Neural cell (in vitro differentiated cells): ENCODE data around the gene MLLT3. TPM values are rescaled to one million over a fixed set of nuclear protein-coding genes. Genes with fewer than 3 reads are reported as not detected.

Experiments used
- H2AFZ ChIP-seq: fragments of 200-600, 300-800 bp; sonication (generic), shearing (Covaris generic); 2 replicates; pipeline ENCODE4 v1.6.0; 2014; ENCODE audit warnings: low read depth, mild to moderate bottlenecking, antibody characterized with exemption, low read length, moderate library complexity
- H3F3A ChIP-seq: fragments of 200-600 bp; shearing (Covaris generic); 2 replicates; pipeline ENCODE4 v1.6.1; 2016; ENCODE audit warnings: mild to moderate bottlenecking, moderate library complexity, mixed read lengths, antibody characterized with exemption, low read length; ENCODE audit not compliant: insufficient read depth, poor library complexity, severe bottlenecking
- H3K27ac ChIP-seq: fragments of 200-600, 300-800 bp; sonication (generic), shearing (Covaris generic); 2 replicates; pipeline ENCODE4 v1.5.1; 2014; ENCODE audit warnings: mild to moderate bottlenecking, low read length, moderate library complexity
- H3K27me3 ChIP-seq: fragments of 300-800, 200-600 bp; sonication (generic), shearing (Covaris generic); 2 replicates; pipeline ENCODE4 v1.6.0; 2014; ENCODE audit warnings: mild to moderate bottlenecking, low read depth, low read length, moderate library complexity; ENCODE audit not compliant: insufficient read depth
- H3K36me3 ChIP-seq: fragments of 300-800, 200-600 bp; sonication (generic), shearing (Covaris generic); 2 replicates; pipeline ENCODE4 v1.5.1; 2014; ENCODE audit warnings: mild to moderate bottlenecking, antibody characterized with exemption, low read length, moderate library complexity; ENCODE audit not compliant: insufficient read depth
- H3K4me2 ChIP-seq: fragments of 300-800, 200-600 bp; sonication (generic), shearing (Covaris generic); 2 replicates; pipeline ENCODE4 v1.6.0; 2014; ENCODE audit warnings: mild to moderate bottlenecking, low read length
- H3K4me3 ChIP-seq: fragments of 300-800, 200-600 bp; sonication (generic), shearing (Covaris generic); 2 replicates; pipeline ENCODE4 v1.5.1; 2014; ENCODE audit warnings: mild to moderate bottlenecking, low read length, moderate library complexity
- H3K79me2 ChIP-seq: fragments of 200-600 bp; shearing (Covaris generic); replicated peaks from 2 replicates; pipeline ENCODE4 v1.6.0; 2014; ENCODE audit warnings: mild to moderate bottlenecking, low read length, moderate library complexity; ENCODE audit not compliant: insufficient read depth
- H3K9ac ChIP-seq: fragments of 300-800, 200-600 bp; sonication (generic), shearing (Covaris generic); 2 replicates; pipeline ENCODE4 v1.6.1; 2016; ENCODE audit warnings: mild to moderate bottlenecking, low read length, mixed read lengths
- H3K9me2 ChIP-seq: fragments of 200-600 bp; shearing (Covaris generic); 2 replicates; pipeline ENCODE4 v1.6.1; 2016; ENCODE audit warnings: mild to moderate bottlenecking, low read length, mixed read lengths; ENCODE audit not compliant: insufficient read depth
- H3K9me3 ChIP-seq: fragments of 200-600, 300-800 bp; sonication (generic), shearing (Covaris generic); 2 replicates; pipeline ENCODE4 v1.6.1; 2016; ENCODE audit warnings: mild to moderate bottlenecking, mixed run types, low read length, moderate library complexity, mixed read lengths
- H4K20me1 ChIP-seq: fragments of 200-600 bp; shearing (Covaris generic); 2 replicates; pipeline ENCODE4 v1.6.1; 2016; ENCODE audit warnings: mild to moderate bottlenecking, mixed run types; ENCODE audit not compliant: insufficient read depth
- CTCF ChIP-seq: fragments of 450-650 bp; IDR thresholded peaks from 2 replicates; pipeline ENCODE4 v1.5.1; 2014; ENCODE audit warnings: antibody characterized with exemption, mild to moderate bottlenecking, moderate library complexity; ENCODE audit not compliant: poor library complexity, severe bottlenecking
- EP300 ChIP-seq: fragments of 450-650 bp; conservative IDR thresholded peaks from 2 replicates; pipeline ENCODE4 v1.6.1; 2014; ENCODE audit warnings: antibody characterized with exemption, mild to moderate bottlenecking, moderate library complexity; ENCODE audit not compliant: poor library complexity, severe bottlenecking
- EZH2 ChIP-seq: fragments of 200-600, 300-800 bp; shearing (Covaris generic), sonication (generic); IDR thresholded peaks from 2 replicates; pipeline ENCODE4 v1.6.1; 2014; ENCODE audit warnings: antibody characterized with exemption, low read length, borderline replicate concordance, mild to moderate bottlenecking; ENCODE audit not compliant: insufficient read depth, poor library complexity, severe bottlenecking
- MXI1 ChIP-seq: fragments of 450-650 bp; conservative IDR thresholded peaks from 2 replicates; pipeline ENCODE4 v1.6.1; 2014; ENCODE audit warnings: antibody characterized with exemption, mild to moderate bottlenecking; ENCODE audit not compliant: poor library complexity, severe bottlenecking
- POLR2AphosphoS5 ChIP-seq: IDR thresholded peaks from 2 replicates; pipeline ENCODE4 v1.6.1; 2012
- RAD21 ChIP-seq: fragments of 450-650 bp; conservative IDR thresholded peaks from 2 replicates; pipeline ENCODE4 v1.6.1; 2014; ENCODE audit warnings: antibody characterized with exemption, mild to moderate bottlenecking, moderate library complexity
- REST ChIP-seq: IDR thresholded peaks from 2 replicates; pipeline ENCODE4 v1.6.1; 2012; ENCODE audit warnings: borderline replicate concordance
- SMC3 ChIP-seq: fragments of 450-650 bp; conservative IDR thresholded peaks from 2 replicates; pipeline ENCODE4 v1.6.1; 2014; ENCODE audit warnings: antibody characterized with exemption, mild to moderate bottlenecking, moderate library complexity; ENCODE audit not compliant: poor library complexity
- TAF1 ChIP-seq: IDR thresholded peaks from 2 replicates; pipeline ENCODE4 v1.6.1; 2012; ENCODE audit warnings: low read depth
- polyA plus RNA-seq: library from polyadenylated mRNA; depleted of rRNA; stranded (reverse); fragments of >200 nt; gene quantifications from 2 replicates; pipeline ENCODE4 v1.2.3, GENCODE V29; 2014

MLLT3 gene
- polyA plus RNA-seq, 1 donor from 2014 or later, result 61.5 TPM

GRCh38 chr9:20313415-20313814 lies 308.9 kb downstream of the MLLT3 start:
- Histone ChIP-seq H3K9me3 (no peaks in the 10 kb centered on the region), H3K9me2 (no peaks in the 10 kb centered on the region), H3K36me3 (no peaks in the 10 kb centered on the region), H4K20me1 (no peaks in the 10 kb centered on the region), H3K9ac (no peak overlapping the region), H3K4me2 (no peak overlapping the region), H2AFZ (no peak overlapping the region), H3K27me3 (no peaks in the 10 kb centered on the region), H3K4me3 (no peak overlapping the region), H3K27ac (no peak overlapping the region), H3K79me2 (no peaks in the 10 kb centered on the region), H3F3A (no peaks in the 10 kb centered on the region)
- no peak for TF ChIP-seq REST
- TF ChIP-seq RAD21, result no peak
- TF ChIP-seq TAF1, result no peak
- no peak for TF ChIP-seq MXI1
- no peak for TF ChIP-seq EZH2
- no peak for TF ChIP-seq POLR2AphosphoS5
- TF ChIP-seq CTCF, result no peak
- no peak for TF ChIP-seq EP300
- no peak for TF ChIP-seq SMC3

- Histone ChIP-seq H3K4me3 (no peak overlapping the region), H3K9me3 (no peaks in the 10 kb centered on the region), H3K36me3 (no peaks in the 10 kb centered on the region), H3K4me2 (no peak overlapping the region), H3F3A (no peaks in the 10 kb centered on the region), H3K9ac (no peak overlapping the region), H4K20me1 (no peaks in the 10 kb centered on the region), H3K27ac (no peak overlapping the region), H2AFZ (no peak overlapping the region), H3K79me2 (no peaks in the 10 kb centered on the region), H3K27me3 (no peaks in the 10 kb centered on the region), H3K9me2 (no peaks in the 10 kb centered on the region)
- TF ChIP-seq MXI1, result no peak
- no peak for TF ChIP-seq EP300
- no peak for TF ChIP-seq SMC3
- no peak for TF ChIP-seq CTCF
- no peak for TF ChIP-seq TAF1
- TF ChIP-seq REST, result no peak
- TF ChIP-seq EZH2, result no peak
- no peak for TF ChIP-seq RAD21
- TF ChIP-seq POLR2AphosphoS5, result no peak
Observed at GRCh38 chr9:20312732-20313131, 309.6 kb downstream of the MLLT3 start.
